AG09309 (cell line): Measurements from ENCODE around the gene FAAP20.

Source experiments
- DNase-seq: peaks from one replicate; pipeline ENCODE4 v3.0.0-alpha.2; 2010; ENCODE audit warnings: low read depth
- H3K4me3 ChIP-seq: 2 replicates; pipeline ENCODE4 v1.5.1; 2011; ENCODE audit warnings: mild to moderate bottlenecking, low read depth, low read length, moderate library complexity; ENCODE audit not compliant: control insufficient read depth
- TF ChIP-seq, protein P1 (sequence below): IDR thresholded peaks from 2 replicates; pipeline ENCODE4 v1.5.1; 2011; ENCODE audit warnings: mild to moderate bottlenecking, low read depth, low read length, inconsistent platforms; ENCODE audit not compliant: insufficient read depth, control insufficient read depth; ENCODE audit errors: missing control alignments

Gene FAAP20, protein sequence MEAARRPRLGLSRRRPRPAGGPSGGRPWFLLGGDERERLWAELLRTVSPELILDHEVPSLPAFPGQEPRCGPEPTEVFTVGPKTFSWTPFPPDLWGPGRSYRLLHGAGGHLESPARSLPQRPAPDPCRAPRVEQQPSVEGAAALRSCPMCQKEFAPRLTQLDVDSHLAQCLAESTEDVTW

DNA sequence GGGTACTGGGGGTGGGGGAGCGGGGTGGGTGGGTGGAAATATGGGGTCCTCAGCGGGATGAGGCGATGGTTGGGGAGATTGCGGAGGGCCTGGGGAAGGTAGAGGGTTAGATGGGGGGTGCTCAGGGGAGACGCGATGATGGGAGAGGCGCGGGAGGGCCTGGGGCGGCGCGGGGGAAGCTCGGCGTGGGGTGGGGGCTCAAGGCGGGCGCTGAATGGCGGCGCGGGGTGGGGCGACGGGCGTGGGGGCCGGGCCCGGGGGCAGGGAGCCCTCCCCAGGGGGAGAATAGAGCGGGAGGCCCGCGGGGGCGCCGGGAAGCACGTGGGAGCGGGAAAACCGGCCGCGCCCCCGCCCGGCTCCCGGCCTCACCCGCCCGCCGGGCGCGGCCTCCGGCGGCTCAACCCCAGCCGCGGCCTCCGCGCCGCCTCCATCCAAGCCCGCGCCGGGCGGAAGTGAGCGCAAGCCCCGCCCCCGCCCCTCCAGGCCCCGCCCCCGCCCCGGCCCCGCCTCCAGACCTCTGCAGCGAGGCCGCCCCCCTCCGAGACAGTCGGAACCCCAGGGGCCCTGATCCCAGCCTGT is at the start of gene FAAP20:
Gene FAAP20 (minus strand): TSS at position 454 of the 579 bp plus-strand sequence. CDS start 23 bp downstream, at position 431.
- peak within 1 kb of the TSS; percentile 67 for H3K4me3 ChIP-seq
- TF ChIP-seq, protein P1, sequence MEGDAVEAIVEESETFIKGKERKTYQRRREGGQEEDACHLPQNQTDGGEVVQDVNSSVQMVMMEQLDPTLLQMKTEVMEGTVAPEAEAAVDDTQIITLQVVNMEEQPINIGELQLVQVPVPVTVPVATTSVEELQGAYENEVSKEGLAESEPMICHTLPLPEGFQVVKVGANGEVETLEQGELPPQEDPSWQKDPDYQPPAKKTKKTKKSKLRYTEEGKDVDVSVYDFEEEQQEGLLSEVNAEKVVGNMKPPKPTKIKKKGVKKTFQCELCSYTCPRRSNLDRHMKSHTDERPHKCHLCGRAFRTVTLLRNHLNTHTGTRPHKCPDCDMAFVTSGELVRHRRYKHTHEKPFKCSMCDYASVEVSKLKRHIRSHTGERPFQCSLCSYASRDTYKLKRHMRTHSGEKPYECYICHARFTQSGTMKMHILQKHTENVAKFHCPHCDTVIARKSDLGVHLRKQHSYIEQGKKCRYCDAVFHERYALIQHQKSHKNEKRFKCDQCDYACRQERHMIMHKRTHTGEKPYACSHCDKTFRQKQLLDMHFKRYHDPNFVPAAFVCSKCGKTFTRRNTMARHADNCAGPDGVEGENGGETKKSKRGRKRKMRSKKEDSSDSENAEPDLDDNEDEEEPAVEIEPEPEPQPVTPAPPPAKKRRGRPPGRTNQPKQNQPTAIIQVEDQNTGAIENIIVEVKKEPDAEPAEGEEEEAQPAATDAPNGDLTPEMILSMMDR, result no peak
- DNase-seq, result no peak

DNA sequence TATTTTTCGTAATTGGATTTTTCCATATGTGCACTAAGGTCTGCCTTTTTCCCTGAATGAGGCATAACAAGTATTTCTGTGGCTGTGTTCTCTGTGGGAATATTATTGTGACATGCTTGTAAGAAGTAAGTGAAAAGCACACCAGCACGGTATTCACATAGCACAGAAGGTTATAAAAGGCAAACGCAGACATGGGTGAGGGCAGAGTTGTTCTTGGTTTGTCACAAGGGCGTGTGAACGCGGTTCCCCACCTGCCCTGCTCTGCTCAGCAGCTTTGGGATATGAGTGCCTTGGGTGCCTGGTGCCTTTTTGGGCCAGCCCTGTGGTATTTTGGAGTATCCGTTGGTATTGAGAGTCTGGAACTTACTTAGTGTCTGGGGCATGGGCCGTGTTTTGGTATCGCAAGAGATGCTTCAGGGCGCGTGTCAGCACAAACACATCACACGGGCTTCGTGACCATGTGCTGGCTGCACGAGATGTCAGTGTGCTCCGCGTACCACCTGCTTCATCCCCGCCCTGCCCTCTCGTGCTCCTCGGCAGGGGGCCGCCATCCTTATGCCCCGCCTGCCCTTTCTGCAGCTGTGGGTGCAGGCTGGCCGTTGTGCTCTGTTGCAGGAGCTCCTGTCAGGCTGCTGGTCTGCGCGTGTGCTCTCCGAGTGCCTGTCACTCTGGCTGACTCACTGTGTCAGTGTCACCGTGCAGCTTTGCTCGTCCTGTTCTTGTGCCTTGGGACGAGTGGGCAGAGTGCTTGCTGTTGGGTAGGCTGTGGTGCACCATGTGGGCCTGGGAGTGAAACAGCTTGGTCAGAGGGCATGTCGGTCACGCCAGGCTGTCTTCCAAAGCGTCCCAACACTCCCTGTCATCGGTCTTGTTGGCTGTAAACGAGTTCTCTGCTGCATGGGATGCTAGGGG is 48.5 kb upstream of the FAAP20 start:
- TF ChIP-seq, protein P1, result no peak
- DNase-seq, result no peak
- H3K4me3 ChIP-seq, result no peak overlapping the region

DNA sequence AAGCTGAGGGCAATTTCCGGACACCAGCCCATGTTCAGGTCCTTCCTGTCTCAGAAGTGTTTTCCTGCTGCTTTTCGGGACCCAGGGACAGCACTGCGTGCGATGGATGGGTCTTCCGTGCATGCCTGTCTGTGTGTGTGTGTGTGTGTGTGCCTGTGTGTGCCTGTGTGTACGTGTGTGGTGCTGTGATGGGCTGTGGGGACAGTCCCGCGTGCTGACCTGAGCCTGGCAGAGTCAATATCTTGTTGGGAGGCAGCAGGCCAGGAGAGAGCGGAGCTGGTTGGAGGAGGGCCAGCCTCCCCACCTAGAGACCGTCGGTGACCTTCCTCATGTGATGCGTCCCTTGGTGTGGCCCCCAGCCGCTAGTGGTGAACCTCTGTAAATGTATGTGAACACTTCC is 47.2 kb upstream of the FAAP20 start:
- TF ChIP-seq, protein P1, result no peak
- H3K4me3 ChIP-seq, result no peak overlapping the region
- no peak for DNase-seq

DNA sequence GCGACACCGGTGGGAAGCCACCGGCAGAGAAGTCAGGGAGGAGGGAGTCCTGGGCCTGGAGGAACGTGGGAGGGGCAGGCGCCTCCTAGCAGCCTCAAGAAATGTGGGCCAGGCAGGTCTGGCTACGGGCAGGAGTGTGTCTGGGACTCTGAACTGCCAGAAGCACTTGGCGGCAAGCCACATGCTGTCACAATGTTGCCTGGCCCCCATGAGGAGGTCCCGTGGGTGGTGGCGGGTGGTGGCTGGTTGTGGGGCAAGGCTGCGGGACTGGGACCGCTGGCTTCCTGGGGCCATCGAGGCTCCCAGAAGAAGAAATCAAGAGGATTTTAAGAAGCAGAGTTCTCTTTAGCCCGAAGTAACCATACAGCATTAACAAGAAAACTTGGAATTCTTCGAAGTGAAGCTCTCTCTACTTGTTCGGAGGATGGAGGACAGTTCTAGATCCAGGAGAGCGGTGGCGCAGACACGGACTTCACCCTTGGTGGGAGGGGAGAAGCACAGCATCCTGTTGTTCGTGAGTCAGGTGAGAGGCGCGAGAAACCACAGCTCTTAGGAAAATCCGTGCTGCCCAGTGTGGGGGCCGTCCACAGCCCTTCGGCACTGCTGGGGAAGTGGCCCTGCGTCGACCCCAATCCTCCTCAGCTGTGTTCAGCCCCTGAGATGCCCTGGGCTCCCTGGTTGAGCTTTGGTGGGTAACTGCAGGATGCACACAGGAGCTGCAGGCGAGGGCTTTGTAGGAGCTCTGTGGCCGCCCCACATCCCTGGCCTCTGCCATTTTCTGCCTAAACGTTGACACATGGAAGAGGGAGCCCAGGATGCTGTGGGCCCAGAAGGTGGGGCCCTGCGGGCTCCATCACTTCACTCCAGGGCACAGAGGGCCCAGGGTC is 45.9 kb upstream of the FAAP20 start:
- no peak for DNase-seq
- TF ChIP-seq, protein P1, result no peak
- H3K4me3 ChIP-seq, result no peak overlapping the region

DNA sequence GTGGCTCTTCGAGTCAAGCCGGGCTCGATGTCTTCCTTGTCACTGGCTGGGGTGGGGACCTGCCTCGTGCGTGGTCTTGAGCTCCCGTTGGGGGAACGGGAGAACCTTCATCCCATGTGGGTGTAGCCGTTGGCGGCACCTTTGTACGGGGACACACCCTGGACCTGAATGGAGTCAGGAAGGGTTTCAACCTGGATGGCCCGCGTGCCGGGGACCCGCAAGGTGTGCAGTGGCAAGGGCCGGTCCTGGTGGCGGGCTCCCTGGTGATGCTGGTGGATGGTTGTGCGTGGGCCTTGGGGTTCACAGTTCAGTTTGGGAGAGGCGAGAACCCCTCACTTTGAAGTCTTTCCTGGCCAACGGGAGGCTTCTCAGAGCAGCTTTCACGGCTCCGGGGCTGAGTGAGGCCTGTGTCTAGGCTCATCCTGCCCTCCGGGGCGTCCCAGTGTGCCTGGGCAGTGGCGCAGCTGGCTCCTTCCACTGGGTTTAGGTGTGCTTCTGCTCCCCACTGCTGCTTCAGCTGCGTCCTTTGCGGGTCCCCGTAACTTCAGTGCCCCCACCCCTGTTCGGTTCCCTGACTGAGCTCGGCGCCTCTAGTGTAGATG is 44.9 kb upstream of the FAAP20 start:
- DNase-seq, result no peak
- TF ChIP-seq, protein P1, result no peak
- no peak overlapping the region for H3K4me3 ChIP-seq

DNA sequence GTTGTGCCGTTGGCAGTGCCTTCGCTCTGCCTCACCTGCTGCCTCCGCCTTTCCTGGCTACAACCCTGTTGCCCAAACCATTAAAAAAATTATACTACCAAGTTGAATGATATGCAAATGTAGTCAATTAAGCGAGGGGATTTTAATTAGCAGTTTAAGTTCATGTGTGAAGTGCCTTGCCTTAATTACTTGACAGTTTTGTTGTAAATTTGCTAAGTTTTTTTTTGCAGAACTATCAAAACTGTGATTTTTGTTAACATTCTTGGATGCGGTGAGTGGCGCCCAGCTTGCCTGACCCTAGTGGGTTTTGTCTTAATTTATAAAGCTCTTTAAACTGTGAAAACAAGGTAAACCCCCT is 44.4 kb upstream of the FAAP20 start:
- no peak for DNase-seq
- TF ChIP-seq, protein P1, result no peak
- no peak overlapping the region for H3K4me3 ChIP-seq
